HG03196 (cell line): ENCODE results near the gene KIAA1217.

Source experiments
- ATAC-seq: cut with Tn5 transposase; IDR thresholded peaks from one replicate; pipeline ENCODE4 v1.9.1; 2021; ENCODE audit not compliant: unreplicated experiment

Gene KIAA1217, protein sequence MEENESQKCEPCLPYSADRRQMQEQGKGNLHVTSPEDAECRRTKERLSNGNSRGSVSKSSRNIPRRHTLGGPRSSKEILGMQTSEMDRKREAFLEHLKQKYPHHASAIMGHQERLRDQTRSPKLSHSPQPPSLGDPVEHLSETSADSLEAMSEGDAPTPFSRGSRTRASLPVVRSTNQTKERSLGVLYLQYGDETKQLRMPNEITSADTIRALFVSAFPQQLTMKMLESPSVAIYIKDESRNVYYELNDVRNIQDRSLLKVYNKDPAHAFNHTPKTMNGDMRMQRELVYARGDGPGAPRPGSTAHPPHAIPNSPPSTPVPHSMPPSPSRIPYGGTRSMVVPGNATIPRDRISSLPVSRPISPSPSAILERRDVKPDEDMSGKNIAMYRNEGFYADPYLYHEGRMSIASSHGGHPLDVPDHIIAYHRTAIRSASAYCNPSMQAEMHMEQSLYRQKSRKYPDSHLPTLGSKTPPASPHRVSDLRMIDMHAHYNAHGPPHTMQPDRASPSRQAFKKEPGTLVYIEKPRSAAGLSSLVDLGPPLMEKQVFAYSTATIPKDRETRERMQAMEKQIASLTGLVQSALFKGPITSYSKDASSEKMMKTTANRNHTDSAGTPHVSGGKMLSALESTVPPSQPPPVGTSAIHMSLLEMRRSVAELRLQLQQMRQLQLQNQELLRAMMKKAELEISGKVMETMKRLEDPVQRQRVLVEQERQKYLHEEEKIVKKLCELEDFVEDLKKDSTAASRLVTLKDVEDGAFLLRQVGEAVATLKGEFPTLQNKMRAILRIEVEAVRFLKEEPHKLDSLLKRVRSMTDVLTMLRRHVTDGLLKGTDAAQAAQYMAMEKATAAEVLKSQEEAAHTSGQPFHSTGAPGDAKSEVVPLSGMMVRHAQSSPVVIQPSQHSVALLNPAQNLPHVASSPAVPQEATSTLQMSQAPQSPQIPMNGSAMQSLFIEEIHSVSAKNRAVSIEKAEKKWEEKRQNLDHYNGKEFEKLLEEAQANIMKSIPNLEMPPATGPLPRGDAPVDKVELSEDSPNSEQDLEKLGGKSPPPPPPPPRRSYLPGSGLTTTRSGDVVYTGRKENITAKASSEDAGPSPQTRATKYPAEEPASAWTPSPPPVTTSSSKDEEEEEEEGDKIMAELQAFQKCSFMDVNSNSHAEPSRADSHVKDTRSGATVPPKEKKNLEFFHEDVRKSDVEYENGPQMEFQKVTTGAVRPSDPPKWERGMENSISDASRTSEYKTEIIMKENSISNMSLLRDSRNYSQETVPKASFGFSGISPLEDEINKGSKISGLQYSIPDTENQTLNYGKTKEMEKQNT (N-terminal part only)

DNA sequence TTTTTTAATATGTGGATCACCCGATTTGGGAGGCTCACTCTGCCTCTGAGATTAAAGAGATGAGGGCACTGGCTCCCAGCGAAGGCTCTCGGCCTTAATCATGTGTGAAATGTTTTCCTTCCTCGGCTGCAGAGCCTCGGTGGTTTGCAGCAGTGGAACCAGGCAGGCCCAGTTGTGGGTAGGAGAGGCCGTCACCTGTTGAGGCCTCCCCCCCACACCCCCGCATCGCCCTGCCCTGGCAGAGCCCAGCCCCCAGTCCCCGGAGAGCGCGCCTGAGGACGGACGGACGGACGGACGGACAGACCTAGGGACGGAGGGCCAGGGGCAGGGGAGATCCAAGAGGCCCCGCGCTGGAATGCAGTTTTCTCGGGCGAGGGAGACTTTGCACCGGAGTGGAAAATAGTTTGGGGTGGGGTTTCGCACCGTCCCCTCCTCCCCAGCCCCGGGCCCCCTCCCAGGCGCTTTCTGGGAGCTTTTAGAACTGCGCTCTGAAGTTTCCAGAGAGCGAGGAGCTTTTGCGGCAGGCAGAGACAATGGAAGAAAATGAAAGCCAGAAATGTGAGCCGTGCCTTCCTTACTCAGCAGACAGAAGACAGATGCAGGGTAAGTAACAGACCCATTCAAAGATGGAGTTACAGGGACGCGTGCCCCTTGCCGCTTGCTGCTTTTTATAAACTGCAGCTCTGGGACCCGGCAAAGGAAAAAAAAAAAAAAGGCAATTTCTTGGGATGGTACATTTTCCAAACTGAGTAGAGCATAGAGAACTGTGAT lies at the start of gene KIAA1217:
TSS of gene KIAA1217 (plus strand) at position 478 of the 771 bp plus-strand sequence. CDS start at position 534, 56 bp downstream.
- peak; percentile 25 for ATAC-seq

DNA sequence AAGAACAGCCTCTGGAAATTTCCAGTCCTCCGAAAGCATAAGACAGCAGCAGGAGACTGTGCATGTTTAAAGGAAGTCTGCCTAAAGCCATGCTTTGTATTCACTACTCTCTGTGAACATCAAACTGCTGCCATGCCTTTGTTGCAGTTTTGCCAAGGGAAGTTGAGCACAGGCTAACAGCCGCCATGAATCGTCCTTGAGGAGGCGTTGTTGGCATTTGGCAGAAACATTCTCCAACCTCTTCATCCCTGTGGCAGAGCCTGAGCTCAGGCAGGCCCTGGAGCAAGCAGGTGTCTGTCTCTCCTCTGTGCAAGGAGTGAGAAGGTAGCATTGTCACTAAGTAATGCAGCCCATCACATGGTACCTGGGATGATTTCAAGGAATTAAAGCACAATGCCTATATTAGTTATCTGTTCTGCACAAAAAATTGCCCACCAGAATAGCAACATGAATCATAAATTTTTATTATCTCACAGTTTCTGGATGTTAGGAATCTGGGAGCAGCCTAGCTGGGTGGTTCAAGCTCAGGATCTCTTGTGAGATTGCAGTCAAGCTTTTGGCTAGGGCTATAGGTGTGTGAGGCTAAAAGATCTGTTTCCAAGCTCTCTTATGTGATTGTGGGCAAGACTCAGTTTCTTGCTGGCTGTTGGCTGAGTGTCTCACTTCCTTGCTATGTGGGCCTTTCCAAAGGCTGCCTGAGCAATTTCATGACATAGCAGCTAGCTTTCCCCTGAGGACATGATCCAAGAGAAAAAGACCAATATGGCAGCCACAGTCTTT lies 46.5 kb upstream of the KIAA1217 start:
- ATAC-seq, result no peak

GRCh38 chr10:24163485-24163884 lies 45.5 kb upstream of the KIAA1217 start:
- no peak for ATAC-seq

DNA sequence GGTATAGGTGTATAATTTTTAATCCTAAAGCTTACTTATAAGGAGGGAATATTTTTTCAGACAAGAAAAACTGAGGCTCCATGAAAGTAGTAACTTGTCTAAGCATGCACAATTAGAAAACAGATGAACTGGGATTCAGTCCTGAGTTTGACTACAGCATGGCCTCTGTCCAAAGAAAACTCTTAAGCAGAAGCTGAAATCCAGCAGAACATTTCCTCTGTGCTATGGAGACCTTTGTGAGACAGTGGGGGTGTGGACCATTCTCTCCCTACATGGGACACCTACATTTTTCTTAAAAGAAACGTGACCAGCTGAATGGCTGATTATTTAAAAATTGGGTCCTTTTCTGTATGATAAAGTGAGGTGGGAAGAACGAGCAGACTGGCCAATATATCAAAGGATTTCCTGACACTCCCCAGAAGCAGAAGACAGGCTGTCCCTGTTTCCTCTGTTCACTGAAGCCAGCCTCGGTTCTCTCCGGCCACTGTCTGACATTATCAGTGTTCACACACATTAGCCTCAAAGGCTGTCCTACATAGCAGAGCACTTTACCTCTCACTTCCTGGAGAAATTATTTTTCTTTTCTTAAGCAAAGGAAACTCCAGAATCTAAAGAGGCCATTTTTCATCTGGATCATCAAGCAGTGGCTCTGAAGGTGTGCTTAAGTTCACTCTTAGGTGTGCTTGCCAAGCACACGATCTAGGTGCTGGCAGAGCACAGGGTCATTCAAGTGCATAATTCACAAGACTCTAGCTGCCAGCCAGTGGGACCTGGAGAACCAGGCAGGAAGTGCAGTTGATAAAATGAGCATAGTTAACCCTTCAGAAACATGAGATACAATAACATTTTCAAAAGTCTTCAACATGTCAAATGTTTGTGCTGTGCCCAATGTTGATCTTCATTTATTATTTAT lies 40.4 kb upstream of the KIAA1217 start:
- no peak for ATAC-seq

- no peak for ATAC-seq
Measured at GRCh38 chr10:24170199-24170598, 38.7 kb upstream of the KIAA1217 start.

DNA sequence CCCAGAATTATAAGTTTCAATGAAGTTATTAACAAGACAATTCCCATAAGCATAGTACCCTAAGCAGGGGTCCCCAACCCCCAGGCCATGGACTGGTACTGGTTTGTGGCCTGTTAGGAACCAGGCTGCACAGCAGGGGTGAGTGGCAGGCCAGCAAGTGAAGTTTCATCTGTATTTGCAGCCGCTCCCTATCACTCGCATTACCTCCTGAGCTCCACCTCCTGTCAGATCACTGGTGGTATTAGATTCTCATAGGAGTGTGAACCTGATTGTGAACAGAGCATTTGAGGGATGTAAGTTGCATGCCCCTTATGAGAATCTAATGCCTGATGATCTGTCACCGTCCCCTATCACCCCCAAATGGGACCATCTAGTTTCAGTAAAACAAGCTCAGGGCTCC lies 36.0 kb upstream of the KIAA1217 start:
- ATAC-seq, result no peak

- ATAC-seq, result no peak
Measured at GRCh38 chr10:24174014-24174413, 34.9 kb upstream of the KIAA1217 start.

GRCh38 chr10:24176658-24177057 lies 32.3 kb upstream of the KIAA1217 start:
- ATAC-seq, result no peak

- no peak for ATAC-seq
Measured at GRCh38 chr10:24177636-24178035, 31.3 kb upstream of the KIAA1217 start.

DNA sequence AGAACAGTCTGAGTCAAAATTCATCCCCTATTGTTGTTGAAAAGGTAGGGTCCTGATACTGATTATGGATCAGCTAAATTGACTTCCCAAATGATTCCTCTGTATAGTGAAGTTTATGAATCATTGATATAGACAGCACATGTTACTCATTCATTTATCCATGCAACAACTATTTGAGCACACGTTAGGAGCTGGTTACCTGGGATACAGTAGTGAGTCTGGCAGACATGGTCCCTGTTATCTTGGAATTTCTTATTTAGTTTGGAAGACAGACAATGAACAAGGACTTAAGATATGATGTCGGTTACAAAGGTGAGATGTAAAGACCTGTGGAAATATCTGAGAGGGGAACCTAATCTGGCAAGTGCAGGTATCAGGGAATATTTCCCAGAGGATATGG lies 28.0 kb upstream of the KIAA1217 start:
- no peak for ATAC-seq

GRCh38 chr10:24184455-24184854 lies 24.5 kb upstream of the KIAA1217 start:
- ATAC-seq, result no peak

DNA sequence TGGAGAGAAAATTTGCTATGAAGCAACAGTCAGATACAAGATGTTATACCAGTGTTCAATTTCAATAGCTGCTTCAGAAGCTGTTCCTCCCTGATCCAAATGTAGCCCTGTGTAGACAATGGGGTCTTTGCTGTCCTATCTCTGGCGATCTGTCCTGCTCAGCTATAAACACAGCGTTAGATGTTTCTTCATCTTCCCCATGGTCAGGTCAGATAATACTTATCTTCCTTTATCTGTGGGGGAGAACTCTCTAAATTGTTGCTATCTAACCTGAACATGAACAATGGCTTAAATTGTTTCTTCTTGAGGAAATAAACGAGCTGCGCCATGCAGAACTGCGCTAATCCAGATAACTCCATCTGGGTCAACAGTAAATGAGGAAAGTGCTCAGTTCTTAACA lies 15.6 kb upstream of the KIAA1217 start:
- ATAC-seq, result no peak

DNA sequence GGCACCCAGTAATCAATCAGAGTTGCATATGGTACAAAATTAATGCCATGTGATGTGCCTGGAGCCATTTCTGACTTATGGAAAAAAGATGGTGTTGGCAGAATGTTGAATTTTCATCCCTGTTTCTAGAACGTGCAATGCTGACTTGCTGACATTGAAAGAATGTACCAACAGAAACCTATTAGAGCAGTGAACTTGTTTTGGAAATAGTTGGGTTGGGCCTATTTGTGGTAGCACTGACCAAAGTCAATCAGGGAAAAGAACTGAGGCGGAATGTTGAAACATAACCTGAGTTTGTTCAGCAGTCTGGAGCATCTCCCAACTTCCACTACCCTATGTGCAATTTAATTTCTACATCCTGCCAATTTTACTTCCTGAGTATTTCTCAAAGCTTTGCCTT lies 11.7 kb upstream of the KIAA1217 start:
- no peak for ATAC-seq

DNA sequence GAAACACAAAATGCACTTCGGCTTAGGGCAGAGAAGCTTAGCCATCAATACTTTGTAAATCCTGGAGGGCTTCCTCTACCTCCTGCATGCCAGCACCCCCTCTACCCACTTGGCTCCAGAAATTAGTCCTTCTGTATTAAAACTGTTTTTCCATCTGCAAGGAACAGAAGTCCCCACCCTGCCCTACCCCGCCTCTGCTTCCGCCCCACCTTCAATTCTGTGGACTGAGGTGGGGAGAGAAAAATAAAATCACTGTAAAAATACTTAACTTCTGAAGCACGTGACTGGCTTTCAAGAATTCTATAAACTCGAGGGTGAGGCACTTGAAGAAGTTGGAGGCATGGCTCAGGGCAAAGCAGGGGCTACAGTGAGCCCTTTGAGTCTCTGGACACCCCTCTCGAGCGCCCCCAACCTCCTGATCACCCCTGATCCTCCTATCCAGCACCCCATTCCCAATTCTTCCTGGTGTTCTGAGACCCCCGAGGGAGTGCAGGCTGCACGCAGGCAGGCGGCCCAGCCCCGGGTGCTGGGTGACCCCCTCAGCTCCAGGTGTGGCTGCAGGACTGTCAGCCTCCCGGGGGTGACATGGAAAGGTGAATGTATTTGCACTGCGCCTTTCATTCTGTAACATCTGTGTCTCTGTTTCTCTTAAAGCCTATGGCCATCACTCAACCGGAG lies 7.3 kb upstream of the KIAA1217 start:
- ATAC-seq, result no peak

DNA sequence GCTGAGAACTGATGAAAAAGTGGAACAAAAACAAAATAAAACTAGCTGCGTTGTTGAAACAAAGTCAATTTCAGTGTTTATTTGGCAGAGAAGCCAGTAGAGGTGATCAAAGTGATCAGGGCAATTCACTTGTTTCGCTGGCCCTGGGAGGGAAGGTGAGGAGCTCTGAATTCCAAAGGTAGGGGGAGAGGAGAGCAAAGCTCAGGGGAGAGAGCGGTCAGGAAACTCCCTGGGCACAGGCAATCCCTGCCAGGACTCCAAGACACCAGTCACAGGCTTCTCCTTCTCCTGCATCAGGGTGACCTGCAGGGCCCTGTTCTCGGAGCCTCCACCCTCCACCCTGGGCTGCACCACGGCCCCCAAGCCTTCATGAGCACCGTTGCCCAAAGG lies 6.8 kb upstream of the KIAA1217 start:
- ATAC-seq, result no peak

GRCh38 chr10:24205821-24206220 lies 3.1 kb upstream of the KIAA1217 start:
- no peak for ATAC-seq

GRCh38 chr10:24206334-24206733 lies 2.6 kb upstream of the KIAA1217 start:
- ATAC-seq, result no peak

GRCh38 chr10:24206926-24207325 lies 2.0 kb upstream of the KIAA1217 start:
- no peak for ATAC-seq
